Erythroblast (primary cell): Measurements from ENCODE around the gene SFSWAP.

Source experiments
- DNase-seq, 2 experiments: peaks; one replicate each; lab custom pipeline; 2025; lab: John Stamatoyannopoulos, UW
- GATA1 ChIP-seq: IDR thresholded peaks from 2 replicates; pipeline ENCODE4 v1.6.1; 2011; ENCODE audit warnings: low read depth, mild to moderate bottlenecking, control low read depth, low read length, moderate library complexity
- POLR2A ChIP-seq: IDR thresholded peaks from 2 replicates; pipeline ENCODE4 v1.6.1; 2011; ENCODE audit warnings: mild to moderate bottlenecking, low read length

The SFSWAP gene

DNA sequence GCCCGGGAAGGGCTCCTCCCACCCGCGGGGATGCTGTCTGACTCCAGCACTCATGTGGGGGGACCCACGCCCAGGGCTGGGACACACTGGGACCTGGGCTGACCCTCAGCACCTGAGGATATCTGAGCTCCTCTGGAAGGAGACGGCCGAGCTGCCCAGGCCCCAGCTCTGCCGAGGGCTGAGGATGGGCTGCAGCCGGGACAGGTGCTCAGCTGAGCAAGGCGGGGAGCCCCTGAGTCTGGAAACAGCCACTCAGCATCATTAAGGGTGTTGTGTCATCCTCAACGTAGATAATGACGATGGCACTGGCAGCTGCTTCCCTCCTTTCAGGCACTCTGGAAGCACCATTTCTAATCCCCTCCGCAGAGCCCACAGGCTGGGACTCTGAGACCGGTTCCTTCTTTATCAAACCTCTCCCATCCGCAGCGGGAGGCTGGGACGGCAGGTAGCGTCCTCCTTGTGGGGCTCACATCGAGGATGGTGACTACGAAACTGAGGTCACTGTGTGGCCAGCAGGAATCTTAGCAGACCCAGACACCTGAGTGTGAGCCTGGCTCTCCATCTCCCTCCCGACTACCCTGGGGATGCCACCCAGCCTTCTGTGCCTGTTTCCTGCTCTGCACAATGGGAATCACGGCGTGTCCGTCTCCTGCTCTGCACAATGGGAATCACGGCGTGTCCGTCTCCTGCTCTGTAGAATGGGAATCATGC, 26.7 kb upstream of the SFSWAP start:
- TF ChIP-seq GATA1 (no peak), POLR2A (no peak)
- no peak for DNase-seq

DNA sequence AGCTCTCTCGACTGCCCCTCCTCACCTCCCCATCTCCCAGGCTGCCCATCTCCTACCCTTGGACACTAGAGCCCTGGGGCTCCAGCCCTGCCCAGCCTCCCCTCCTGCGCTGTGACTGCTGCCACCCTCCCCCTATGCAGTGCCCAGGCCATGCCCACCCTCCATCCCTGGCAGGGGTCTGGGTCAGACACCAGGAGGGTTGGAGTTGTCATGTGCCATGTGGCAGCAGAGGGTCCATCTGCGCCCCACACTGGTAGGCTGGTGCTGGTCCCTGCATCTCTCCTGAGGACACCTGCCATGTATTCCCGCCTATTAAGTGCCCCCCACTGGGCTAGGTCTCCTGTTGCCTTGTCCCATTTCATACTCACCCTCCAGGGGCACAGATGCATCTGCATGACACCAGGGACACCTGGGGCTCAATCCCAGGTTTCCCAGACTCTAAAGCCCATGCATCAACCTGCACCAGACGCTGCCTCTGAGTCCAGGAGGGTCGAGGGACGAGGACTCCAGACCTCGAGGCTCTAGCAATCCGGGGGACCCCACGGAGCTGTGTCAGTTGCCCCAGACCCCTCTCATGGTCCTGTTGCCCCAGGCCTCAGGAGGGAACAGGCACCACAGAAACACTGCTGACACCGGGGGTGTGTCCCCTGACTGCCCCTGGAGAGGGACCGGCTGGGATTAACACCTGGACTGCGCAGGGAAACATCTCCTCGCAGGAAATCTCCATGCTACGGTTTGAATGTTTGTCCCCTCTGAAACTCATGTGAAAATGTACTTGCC, 23.4 kb upstream of the SFSWAP start:
- DNase-seq: no peak
- TF ChIP-seq GATA1 (no peak), POLR2A (no peak)

DNA sequence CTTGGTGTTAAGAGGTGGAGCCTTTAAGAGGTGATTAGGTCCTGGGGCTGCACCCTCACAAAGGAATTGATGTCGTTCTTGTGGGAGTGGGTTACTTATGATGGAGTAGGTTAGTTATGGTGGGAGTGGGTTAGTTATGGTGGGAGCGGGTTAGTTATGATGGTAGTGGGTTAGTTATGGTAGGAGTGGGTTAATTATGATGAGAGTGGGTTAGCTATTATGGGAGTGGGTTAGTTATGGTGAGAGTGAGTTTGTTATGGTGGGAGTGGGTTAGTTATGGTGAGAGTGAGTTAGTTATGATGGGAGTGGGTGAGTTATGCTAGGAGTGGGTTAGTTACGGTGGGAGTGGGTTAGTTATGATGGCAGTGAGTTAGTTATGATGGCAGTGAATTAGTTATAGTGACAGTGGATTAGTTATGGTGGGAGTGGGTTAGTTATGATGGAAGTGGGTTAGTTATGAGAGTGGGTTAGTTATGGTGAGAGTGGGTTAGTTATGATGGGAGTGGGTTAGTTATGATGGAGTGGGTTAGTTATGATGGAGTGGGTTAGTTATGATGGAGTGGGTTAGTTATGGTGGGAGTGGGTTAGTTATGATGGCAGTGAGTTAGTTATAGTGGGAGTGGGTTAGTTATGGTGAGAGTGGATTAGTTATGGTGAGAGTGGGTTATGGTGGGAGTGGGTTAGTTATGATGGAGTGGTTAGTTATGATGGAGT, 22.6 kb upstream of the SFSWAP start:
- TF ChIP-seq POLR2A: no peak
- TF ChIP-seq GATA1: no peak
- DNase-seq: no peak

DNA sequence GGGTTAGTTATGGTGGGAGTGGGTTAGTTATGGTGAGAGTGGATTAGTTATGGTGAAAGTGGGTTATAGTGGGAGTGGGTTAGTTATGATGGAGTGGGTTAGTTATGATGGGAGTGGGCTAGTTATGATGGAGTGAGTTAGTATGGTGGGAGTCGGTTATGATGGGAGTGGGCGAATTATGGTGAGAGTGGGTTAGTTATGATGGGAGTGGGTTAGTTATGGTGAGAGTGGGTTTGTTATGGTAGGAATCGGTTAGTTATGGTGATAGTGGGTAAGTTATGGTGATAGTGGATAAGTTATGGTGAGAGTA, 22.1 kb upstream of the SFSWAP start:
- no peak for TF ChIP-seq POLR2A
- DNase-seq: no peak

DNA sequence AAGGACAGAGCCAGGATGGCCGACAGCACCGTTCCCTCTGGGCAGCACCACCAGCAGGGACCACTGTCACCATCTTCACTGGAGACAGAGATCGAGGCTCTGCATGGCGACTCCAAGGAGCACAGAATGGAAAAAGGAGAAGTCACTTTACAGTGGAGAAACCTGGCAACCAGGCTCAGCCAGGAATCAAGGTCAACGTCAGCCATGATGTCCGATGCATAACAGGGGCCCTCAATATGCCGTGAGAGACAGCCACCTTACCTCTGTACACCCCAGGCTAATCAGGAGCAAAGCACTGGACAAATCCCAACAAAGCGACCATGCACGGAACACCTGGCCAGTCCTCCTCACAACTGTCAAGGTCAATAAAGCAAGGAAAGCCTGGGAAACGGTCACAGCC, 20.6 kb upstream of the SFSWAP start:
- TF ChIP-seq POLR2A (no peak), GATA1 (no peak)
- no peak for DNase-seq

DNA sequence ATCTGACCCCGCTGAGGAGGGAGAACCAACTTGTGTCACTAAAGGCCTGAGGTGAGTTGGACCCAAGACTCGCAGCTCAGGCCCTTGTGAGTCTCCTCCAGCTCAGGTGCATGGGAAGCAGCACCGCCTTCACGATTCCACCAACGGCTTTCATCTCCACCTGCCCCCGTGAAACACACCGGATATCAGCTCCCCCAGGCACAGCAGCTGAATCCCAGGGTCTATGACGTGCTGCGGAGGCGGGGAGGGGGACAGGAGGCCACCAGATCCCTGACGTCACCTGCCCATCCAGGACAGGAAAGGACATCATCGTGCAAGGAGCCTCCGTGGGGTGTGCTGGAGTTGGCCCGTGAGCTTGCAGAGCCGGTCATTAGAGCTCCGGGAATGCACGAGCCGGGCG, 18.5 kb upstream of the SFSWAP start:
- TF ChIP-seq POLR2A (no peak), GATA1 (no peak)
- no peak for DNase-seq

DNA sequence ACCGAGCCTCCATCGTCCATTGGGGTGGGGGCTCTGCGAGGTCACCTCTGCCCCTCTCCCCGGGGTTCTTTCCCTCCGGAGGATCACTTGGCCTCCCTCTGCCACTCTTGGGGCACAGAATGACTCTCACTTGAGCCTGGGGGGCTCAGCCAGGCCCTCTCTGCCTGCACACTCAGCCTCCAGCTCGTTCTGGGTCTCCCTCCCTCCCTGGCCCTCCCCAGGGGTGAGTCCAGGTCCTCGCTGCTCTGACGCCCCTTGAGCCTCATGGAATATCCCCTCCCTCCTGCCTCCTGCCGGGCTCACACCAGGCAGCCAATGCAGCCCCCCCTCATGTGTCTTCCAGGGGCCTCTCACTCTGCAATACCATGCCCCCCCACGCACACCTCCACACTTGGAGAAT, 17.7 kb upstream of the SFSWAP start:
- no peak for TF ChIP-seq POLR2A
- no peak for TF ChIP-seq GATA1
- no peak for DNase-seq

DNA sequence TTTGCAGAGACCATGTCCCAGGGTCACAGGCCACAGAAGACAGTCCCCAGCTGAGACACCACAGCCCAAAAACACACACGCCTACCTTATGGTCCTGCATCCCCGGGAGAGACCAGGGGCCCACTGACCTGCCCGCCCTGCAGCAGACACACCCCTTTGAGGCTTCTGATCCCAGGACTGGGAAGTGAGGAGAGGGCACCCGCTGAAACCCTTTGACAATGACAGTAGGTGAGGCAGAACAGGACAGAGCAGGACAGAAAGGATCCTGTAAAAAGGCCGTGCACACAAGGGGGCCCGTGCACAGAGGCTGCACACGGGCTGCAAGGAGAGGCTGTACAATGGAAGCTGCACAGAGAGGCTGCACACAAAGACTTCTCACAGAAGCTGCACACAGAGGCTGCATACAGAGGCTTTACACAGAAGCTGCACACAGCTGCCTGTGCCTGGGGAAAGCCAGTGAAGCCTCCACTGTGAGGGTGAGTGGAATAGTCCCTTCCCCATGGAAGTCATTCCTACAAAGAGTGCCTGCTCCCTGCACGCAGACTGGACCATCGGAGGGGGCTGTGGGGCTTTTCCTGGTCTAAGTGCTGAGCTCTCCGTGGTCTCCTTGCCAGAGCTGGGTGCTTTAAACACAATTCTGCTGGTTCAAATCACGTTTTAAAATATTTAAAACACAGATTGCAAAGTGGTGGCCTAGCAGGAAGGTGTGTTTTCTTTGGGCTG, 16.6 kb upstream of the SFSWAP start:
- DNase-seq: no peak
- no peak for TF ChIP-seq GATA1
- no peak for TF ChIP-seq POLR2A

DNA sequence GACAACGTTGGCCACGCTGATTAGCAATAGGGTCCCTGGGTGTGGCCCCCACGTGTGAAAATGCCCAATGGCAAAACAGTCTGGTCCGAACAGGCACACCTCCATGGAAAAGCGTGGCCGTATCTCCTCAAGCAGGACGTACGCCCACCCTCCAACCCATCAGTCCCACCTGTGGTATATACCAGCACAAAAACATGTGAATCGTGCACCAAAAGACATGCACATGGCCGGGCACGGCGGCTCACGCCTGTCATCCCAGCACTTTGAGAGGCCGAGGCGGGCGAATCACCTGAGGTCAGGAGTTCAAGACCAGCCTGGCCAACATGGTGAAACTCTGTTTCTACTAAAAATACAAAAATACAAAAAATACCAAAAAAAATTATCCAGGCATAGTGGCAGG, 14.9 kb upstream of the SFSWAP start:
- no peak for TF ChIP-seq POLR2A
- no peak for TF ChIP-seq GATA1

DNA sequence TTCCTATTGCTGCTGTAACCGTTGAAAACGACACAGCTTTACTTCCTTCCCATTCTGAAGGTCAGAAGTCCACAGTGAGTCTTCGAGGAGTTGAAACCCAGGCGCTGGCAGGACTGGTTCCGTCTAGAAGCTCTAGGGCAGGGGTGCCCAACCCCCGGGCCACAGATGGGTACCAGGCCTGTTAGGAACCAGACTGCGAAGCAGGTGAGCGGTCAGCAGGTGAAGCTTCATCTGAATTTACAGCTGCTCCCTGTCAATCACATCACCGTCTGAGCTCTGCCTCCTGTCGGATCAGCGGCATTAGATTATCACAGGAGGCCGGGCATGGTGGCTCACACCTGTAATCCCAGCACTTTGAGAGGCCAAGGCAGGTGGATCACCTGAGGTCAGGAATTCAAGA, 12.6 kb upstream of the SFSWAP start:
- DNase-seq: no peak

More for the DNA sequence above, 14.9 kb upstream of the SFSWAP start:
- DNase-seq: no peak

DNA sequence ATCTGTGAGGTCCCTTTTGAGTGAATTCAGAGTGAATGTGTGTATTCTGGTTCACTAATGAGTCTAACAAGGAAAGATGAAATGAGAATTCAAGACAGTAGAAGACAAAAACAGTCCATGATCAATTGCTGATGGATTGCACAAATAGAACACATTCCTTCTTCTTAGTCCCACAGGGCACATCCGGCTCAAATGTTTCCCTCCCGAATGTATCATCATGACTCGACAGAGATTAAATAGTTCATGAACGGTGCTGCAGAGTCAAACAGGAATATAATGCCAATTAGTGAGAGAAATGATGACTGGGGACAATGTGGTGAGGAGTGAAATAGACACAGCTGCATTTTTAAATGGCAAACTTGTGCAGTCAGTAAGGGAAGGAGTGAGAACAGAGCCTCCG, 11.5 kb upstream of the SFSWAP start:
- no peak for DNase-seq
- TF ChIP-seq POLR2A (no peak), GATA1 (no peak)

More for the DNA sequence above, 12.6 kb upstream of the SFSWAP start:
- TF ChIP-seq POLR2A: no peak
- no peak for TF ChIP-seq GATA1

DNA sequence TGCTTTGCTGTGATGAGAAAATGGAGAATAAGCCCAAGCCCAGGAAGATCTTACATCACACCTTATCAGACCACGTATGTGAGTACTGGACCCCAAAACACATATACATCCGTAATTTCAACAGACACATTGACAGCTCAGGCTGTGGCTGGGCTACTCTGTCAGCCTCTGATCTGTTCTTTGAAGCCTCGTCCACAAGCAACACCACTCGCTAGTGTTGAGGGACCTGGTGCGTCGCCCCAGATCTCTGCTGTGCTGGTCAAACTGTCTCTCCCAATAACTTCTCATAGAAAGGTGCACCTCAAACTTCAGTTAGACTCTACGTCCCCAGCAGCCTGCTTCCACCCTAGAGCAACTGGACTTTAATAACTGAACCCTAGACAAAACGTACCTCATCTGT, 10.6 kb upstream of the SFSWAP start:
- DNase-seq: no peak
- no peak for TF ChIP-seq POLR2A

DNA sequence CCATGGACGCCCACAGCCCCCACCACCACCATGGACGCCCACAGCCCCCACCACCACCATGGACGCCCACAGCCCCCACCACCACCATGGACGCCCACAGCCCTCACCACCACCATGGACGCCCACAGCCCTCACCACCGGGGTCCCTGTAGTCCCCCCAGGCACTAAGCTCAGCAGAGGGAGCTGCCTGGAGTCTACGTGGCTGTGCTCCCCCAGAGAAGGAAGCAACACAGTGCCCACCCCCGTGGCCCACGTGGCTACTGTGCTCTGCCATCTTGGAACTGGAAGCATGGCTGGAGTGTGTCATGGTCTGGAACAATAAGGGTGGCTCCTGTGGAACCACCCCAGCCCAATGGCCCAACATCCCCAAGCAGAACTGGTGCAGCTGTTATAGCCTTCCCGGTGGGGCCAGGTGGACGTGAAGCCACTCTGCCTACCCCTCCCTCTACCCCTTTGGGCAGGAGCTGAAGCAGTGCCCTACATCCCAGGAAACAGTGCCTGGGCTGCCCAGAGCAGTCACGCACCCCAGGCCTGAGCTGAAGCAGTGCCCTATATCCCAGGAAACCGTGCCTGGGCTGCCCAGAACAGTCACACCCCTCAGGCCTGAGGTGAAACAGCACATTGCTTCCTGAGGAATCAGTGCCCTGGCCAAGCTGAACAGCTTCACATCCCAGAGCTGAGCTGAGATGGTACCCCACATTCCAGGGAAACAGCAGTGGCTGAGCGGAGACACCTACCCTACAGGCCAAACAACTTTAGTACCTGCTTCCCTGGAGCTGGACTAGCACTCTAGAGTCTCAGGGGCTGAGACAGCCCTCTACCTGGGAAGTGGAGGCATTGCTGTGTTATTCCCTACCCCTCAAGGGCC, 9.0 kb upstream of the SFSWAP start:
- DNase-seq: no peak
- TF ChIP-seq GATA1 (no peak), POLR2A (no peak)
